HG03135 (cell line): ENCODE data around the gene PLA2G5.

Experiments used
- ATAC-seq: cut with Tn5 transposase; IDR thresholded peaks from one replicate; pipeline ENCODE4 v1.9.1; 2021; ENCODE audit warnings: mild to moderate bottlenecking, moderate library complexity; ENCODE audit not compliant: unreplicated experiment

Gene PLA2G5

DNA sequence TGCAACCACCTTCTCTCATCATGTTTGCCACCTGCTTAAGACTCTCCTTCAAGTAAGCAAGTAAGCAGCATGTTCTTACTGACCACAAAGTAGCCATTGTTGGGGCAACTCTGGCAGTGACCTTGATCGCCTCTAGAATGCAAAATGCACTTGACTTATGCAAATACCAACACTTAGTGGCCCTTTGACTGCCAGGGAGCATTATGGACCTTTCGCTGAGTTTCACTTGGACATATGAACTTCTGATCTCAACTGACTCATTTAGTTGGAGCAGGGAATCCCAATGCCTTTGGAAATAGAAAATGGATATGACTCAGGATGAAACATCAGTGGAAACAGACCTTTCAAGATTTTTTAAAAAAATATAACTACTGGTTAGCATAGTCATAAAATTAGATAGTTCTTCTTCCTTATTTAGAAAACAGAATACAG is 6.1 kb upstream of the PLA2G5 start:
- no peak for ATAC-seq

DNA sequence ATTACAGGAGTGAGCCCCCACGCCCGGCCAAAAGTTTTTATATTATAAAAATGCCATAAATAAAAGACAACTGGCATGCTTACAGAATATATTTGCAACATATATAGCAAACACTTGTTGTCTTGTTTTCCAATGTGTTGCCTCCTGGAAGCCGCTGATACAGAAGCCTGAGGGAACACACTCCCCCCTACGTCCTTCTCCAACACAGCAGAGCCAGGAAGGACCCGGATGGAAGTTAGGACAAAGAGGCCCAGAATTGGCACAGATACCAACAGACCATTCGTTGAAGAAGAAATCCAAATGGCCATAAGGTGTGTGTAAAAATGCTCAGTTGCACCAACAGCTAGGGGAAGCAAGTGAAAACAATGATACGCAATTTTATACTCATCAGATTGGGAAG is 1.3 kb upstream of the PLA2G5 start:
- no peak for ATAC-seq

DNA sequence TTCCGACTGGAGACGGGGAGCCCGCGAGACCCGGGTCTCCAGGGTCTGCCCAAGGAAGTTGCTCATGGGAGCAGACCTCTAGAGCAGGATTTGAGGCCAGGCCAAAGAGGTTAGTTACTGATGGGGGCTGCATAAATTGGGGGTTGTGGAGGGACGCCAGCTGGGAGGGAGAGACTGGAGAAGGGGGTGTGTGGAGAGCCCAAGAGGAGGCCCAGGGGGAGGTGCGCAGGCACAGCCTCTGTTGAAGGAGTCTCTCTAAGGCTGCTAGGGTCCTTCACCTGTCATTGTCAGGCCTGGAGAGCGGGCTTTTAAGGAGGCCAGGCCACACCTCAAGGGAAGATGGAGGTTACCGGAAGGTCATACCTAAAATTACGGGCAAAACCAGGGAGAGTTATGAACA is 363 bp downstream of the PLA2G5 start:
- ATAC-seq = no peak

DNA sequence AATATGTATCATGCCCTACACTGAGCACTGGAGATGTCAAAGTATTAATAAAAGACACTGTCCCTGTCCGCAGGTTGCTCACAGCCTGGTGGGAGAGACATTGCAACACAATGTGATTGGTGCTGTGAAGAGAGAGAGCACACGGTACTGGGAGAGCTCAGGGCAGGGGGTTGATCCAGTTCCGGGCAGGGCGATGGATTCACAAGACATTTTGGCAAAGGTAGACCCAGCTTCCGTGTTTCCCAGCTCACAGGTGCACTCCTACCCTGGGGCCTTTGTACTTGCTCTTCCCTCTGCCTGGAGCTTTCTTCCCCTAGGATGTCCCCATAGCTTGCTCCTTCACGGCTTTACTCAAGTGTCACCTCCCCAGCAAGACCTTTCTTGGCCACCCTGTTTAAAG is 1.4 kb downstream of the PLA2G5 start:
- ATAC-seq = no peak

DNA sequence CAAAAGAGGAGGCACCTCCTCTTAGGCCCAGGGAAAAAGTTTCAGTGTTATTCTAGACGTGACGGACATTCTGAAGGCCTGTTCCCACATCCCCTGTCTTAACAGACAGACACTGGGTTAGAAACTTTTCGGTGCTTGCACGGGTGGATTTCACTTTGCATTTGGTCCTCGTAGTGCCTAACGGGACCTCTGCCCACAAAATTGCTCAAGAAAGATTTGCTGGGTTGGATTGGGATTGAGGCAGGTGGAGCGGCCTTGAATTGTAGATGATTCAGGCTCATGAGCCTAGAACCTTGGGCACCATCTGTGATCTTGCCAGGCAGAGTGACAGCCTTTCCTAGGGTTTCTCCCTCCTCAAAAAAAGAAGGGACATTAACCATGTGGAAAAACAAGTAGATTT is 2.8 kb downstream of the PLA2G5 start:
- ATAC-seq = no peak

DNA sequence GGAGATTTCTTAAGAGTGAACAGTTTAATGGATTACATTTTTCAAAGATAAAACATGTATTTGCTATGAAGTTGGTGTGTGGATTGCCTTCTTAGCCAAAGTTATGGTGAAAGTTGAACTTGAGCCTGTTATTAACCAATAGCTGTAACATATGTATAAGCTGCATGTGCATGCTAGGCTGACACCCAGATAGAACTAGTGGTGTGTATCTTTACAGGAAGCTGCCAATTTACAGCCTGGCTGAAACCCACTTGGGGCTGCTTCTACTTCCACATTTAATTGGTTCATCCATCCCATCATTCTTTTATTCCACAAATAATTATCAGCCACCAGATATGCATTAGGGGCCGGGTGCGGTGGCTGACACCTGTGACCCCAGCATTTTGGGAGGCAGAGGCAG is 3.3 kb downstream of the PLA2G5 start:
- no peak for ATAC-seq

DNA sequence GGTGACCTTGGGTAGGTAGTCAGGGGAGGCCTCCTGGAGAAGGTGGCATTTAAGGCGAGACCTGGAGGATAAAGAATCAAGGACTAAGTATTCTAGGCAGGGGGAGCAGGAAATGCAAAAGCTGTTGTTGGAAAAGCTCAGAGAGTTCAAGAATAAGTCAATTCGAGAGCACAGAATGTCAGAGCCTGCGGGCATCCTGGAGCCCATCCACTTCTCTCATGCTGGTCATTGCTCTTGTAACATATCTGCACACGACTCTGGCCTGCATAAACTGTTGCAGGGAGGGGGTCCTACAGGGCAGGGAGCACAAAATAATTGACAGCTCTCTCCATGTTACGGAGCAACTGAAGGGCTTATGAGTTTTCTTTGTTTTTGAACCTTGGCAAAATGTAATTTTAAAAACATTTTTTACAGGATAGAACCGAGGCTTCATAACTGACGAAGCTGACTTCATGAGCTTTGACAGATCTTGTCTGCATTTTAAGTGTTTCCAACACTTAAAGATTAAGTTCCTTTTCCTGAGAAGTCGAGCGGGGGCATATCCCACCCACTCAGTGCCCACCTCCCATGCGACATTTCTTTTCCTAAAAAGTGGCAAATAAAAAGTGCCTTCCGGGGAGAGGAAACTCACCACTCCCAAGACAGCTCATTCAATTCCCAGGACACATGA is 4.2 kb downstream of the PLA2G5 start:
- no peak for ATAC-seq

DNA sequence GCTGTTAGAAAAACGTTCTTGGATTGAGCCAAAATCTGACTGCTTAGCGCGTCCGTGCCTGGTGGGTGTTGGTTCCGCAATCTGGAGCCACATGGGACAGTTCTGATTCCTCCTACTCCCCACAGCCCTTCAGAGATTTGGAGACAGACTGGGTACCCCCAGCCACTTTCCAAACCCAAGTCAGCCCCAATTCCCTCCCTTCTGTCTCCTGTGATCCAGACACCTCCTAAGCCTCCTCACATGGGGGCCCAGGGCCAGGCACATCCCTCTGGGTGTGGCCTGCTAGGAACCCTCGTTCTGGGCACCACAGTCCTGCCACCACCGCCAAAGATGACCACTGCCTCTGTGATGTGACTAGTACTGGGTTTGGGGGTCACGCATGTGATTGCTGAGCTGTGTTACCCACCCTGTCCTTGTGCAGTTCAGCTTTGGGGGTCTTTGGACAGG is 4.8 kb downstream of the PLA2G5 start:
- ATAC-seq = no peak

DNA sequence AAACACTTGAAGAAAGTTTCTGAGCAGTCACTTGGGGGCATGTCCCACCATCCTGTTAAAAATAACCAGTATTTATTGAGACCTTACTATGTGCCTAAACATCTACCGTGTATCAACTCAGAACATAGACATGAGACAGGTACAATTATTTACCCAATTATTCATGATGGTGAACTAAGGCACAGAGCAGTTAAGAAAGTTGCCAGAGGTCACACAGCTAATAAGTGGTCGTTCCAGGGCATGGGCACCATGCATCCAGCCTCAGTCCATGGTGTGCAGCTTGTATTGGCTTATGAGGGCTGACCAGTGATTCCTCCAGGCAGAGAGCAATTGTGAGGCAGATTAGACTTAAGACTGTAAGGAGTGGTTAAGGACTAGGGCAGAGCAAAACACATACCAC is 5.4 kb downstream of the PLA2G5 start:
- ATAC-seq = no peak

DNA sequence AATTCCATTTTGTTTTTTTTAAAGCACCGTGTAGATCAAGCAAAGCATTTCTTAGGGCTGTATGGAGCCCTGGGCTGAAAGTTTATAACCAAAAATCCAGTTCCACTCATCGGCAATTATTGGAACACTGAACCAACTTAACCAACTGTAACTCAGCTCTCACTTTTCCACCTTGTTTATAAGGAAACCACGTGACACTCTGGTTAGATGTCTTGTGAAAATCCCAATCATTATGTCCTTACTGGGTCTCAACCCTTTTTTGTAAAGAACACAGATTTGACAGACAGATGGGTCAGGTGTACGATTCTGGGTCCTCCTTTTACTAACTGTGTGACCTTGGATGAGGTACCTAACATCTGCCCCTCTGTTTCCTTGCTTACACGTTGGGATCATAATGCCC is 6.2 kb downstream of the PLA2G5 start:
- ATAC-seq = no peak

DNA sequence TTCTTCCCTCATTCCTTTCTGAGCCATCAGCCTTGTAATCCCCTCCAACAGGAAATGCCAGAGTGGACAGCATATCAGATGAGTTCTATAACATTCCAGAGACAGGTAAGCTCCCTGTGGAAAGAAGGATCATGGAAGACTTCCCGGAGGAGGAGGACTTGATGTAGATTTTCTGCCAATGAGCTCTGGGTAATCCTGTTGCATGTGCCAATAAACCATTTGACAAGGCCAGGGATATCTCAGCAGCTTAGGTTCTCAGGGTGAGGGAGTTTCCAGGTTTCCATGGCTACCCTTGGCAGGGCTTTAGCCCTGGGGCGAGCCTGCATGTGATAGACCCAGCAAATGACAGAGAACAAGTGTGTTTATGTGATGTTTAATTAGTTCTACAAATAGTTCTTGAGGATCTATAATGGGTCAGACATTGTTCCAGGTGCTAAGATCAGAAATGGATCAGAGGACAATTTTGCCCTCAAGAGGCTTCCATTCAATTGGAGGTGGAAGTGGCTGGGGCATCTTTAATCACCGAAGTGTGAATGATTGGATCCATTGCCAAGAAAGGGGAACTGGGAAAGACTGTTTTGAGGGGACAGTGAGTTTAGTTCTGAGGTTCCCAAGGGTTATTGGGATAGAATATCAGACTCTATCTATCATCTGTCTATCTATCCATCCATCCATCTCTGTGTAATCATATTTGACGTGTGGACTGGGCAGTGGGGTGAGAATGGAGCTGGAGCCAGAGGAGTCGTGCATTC is 6.9 kb downstream of the PLA2G5 start:
- no peak for ATAC-seq

DNA sequence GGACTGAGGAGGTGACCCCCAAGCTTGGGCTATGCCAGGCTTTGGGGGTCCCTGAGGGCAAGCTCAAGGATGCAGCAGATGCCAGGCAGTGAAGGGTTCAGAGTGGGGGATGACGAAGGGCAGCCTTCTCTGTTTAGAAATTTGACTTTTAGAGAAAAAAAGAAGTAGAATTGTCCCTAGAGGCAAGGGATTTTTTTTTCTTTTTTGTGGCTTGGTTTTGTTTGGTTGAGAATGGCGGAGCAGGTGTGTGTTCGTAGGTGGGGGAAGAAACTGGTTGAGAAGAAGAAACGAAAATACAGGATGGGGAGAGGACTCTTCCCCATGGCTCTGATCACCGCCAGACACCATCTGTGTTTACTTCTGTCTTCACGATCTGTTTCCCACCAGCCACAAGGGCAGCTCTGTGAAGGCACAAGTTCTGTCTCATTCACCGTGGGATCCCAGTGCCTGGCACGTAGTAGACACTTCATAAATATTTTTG is 8.2 kb downstream of the PLA2G5 start:
- ATAC-seq = no peak

DNA sequence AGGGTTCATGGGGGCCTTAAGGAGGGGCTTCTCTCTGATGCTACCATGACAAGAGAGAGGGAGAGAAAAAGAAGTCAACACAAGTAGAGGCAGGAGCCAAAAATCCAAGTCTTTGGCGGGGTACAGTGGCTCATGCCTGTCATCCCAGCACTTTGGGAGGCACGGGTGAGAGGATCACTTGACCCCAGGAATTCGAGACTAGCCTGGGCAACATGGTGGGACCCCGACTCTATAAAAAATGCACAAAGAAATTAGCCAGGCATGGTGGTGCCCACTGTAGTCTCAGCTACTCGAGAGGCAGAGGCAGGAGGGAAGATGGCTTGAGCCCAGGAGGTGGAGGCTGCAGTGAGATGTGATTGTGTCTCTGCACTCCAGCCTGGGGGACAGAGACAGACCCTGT is 8.7 kb downstream of the PLA2G5 start:
- ATAC-seq = no peak

DNA sequence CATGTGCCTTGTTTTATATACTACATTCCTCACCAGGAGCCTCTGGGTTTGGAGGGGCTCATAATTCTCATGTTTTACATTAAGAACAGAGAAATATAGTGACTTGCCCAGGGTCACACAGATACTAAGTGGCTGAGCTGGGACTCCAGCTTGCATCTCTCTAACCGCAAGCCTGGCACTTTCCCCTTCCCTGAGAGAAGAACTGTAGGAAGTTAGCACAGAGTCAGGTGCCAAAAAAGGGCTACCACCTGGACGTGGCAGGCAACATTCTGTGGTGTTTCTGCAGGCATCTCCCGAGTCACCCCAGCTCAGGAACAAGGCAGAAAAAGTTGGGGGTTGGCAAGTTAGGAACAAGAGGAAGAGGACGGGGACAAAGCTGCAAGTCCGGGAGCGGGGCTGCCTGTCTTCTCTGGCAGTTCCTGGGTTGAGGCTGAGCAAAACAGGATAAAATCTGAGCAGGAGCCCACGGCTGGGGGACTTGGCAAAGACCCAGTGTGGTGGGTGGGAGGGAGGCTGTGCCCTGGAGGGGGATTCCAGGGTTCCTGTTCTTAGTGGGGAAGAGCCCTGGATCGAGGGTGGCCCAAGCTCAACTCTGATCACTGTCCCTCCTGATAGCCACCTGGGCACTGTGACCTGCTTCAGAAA is 9.8 kb downstream of the PLA2G5 start:
- ATAC-seq = no peak

DNA sequence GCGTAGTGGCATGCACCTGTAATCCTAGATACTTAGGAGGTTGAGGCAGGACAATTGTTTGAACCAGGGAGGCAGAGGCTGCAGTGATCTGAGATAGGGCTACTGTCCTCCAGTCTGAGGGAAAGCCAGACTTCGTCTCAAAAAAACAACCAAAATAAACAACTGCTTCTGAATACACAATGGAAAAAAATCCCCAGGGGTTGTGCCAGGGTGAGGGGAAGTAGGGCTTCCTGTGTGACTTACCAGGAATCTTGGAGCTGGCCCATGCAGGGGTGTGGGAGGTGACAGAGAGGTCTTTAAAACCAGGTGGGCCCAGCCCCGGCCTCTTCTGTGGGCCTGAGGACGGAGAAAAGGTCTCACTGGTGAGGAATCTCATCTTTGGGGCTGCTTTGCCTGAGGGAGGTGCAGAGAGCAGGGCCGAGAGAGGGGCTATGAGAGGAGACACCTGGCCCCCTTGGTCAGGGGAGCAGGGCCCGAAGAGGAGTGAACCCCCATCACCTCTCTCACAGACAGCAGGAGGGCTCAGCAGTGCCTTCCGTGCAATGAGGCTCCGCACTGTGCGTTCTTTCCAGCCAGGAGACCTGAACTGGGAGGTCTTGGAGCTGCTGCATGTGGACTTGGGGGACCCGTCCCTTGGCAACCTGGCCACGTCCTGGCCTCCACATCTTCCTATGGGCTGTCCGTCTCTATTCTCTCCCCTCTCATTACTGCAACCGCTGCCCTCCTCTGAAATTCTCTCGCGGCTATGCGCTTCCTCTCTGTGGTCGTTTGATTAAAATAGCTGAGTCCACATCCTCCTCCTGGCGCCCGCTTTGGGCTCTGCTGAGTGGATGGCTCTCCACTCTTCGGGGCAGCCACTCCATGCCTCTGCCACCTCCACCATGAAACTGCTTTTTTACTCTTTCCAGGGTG is 10.7 kb downstream of the PLA2G5 start:
- ATAC-seq = no peak

DNA sequence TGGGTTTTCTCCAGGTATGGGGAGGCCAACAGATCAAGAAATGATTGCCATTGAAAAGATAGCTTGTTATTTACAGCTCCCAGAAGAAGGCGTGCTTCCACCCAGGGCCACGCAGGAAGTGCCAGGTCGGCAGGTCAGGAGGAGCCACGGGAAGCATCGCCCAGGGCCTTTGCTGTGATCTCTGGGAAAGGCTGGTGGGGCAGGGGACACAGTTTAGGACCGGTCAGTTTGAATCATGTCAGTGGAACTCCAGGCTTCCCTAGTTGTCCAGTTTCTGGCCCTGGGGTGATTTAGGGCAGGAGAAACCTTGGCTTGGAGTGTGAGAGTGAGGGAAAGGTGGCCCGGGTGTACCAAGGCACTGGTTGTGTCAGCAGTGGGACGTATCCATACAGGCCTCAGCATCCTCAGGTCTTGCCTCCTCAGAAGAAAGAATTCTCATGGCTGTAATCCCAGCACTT is 11.4 kb downstream of the PLA2G5 start:
- no peak for ATAC-seq

DNA sequence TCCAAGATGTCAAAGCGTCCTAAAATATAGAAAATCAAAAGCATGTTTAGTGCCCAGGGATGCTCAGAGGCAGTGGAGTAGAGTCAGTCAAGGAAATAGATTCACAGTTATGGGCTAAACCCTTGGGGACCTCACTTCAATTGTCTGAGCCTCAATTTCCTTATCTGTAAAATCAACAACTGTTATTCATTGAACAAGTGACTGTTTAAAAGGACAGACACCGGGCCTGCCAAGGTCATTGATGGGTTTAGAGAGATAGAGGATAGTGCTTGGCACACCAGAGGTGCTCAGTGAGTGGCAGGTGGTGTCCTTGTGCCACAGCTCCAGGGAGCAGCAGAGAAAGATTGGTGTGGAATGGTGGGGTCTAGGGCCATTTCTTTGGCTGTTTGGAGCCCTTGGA is 12.8 kb downstream of the PLA2G5 start:
- no peak for ATAC-seq

DNA sequence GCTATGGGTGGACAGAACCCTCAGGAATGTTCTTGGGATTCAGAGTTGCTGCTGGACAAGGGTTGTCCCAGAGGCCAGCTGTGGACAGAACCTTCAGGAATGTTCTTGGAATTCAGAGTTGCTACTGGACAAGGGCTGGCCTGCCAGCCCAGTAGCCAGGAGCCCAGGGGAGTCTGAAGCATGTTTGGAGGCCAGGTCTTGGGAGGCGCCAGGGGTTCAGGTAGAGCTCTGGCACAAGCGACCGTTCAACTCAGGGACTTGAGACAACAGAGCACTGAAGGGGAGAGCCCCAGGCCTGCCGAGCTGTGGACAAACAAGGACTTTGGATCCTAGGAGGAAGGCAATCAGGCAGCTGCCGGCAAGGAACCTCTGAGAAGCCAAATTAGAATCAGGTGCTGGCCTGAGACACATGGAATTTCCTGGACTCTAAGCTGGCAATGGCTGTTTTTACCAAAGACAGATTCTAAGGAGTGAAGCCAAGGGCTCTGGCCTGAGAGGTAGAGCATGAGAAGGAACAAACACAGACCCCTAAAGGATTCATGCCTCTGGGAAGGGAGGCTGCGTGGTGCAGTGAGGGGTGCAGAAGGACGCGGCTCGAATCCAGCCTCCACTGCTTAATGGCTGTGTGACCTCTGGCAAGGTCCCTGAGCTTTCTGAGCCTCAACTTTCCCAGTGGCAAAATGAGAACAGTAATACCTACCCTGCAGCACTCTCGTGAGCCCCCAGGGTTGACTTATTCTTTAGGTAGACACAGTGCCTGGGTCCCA is 13.4 kb downstream of the PLA2G5 start:
- ATAC-seq = no peak

DNA sequence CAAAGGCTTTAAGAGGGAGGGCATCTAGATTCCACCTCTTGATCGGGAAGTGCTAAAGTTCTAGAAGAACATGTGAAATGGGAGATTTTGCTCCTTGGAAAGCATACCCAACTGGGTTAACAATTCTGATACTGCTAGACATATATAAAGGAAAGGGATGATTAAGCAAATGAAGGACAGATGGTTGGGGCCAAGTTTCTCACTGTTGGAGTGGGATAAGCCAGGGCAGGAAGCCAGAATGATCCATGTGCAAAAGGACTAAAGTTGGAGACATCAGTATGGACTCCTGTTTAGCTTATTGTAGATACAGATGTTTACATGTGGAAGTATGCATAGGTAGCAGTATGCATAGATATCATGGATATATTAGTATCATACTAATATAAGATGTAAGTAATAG is 16.8 kb downstream of the PLA2G5 start:
- ATAC-seq = no peak

DNA sequence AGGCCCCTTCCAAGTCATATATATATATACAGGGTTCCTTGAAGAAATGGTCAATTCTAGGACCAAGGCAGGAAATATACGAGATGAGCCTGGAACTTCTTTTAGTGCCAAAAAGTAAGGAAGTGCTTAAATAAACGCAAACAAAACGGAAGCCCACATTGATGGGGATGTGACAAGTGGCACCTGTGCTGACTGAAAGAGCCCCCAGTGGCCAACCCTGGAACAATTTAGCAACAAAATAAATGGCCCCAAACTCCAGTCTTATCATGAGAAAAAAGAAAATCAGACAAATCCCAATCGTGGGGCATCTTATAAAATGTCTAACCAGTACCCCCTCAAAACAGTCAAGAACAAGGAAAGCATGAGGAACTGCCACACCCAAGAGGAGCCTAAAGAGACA is 17.7 kb downstream of the PLA2G5 start:
- ATAC-seq = no peak
